Measurements from ENCODE around the gene CCDC158.

DNA sequence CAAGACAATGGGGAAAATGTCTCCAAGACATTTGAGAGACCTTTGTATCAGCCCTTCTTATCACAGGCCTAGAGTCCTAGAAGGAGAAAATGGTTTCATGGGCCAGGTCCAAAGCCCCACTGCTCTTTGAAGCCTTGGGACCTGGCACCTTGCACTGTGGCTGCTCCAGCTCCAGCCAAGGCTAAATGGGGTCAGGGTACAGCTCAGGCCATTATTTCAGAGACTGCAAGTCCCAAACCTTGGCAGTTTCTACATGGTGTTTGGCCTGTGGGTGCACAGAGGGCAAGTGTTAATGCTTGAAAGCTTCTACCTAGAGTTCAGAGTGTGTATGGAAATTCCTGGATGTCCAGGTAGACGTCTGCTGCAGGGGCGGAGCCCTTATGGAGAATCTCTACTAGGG is 42.6 kb upstream of the CCDC158 start:
- TF ChIP-seq, protein P1, sequence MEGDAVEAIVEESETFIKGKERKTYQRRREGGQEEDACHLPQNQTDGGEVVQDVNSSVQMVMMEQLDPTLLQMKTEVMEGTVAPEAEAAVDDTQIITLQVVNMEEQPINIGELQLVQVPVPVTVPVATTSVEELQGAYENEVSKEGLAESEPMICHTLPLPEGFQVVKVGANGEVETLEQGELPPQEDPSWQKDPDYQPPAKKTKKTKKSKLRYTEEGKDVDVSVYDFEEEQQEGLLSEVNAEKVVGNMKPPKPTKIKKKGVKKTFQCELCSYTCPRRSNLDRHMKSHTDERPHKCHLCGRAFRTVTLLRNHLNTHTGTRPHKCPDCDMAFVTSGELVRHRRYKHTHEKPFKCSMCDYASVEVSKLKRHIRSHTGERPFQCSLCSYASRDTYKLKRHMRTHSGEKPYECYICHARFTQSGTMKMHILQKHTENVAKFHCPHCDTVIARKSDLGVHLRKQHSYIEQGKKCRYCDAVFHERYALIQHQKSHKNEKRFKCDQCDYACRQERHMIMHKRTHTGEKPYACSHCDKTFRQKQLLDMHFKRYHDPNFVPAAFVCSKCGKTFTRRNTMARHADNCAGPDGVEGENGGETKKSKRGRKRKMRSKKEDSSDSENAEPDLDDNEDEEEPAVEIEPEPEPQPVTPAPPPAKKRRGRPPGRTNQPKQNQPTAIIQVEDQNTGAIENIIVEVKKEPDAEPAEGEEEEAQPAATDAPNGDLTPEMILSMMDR (IDR thresholded peaks at IDR 0.05) = no peak
- no peak for TF ChIP-seq POLR2A (IDR thresholded peaks at IDR 0.05)

Measured in heart left ventricle (tissue), 13 donors.